DND-41 (cell line): ENCODE measurements around the gene FAM110A.

Source experiments
- EZH2 ChIP-seq: IDR thresholded peaks from 3 replicates; pipeline ENCODE4 v1.6.1; 2012; ENCODE audit warnings: borderline replicate concordance, low read depth, mild to moderate bottlenecking, moderate library complexity, low read length, inconsistent platforms; ENCODE audit not compliant: severe bottlenecking
- TF ChIP-seq, protein P1 (sequence below): IDR thresholded peaks from 2 replicates; pipeline ENCODE4 v1.5.1; 2012; ENCODE audit warnings: borderline replicate concordance, low read length, moderate library complexity, mild to moderate bottlenecking; ENCODE audit not compliant: poor library complexity, severe bottlenecking; ENCODE audit errors: extremely low read depth

DNA sequence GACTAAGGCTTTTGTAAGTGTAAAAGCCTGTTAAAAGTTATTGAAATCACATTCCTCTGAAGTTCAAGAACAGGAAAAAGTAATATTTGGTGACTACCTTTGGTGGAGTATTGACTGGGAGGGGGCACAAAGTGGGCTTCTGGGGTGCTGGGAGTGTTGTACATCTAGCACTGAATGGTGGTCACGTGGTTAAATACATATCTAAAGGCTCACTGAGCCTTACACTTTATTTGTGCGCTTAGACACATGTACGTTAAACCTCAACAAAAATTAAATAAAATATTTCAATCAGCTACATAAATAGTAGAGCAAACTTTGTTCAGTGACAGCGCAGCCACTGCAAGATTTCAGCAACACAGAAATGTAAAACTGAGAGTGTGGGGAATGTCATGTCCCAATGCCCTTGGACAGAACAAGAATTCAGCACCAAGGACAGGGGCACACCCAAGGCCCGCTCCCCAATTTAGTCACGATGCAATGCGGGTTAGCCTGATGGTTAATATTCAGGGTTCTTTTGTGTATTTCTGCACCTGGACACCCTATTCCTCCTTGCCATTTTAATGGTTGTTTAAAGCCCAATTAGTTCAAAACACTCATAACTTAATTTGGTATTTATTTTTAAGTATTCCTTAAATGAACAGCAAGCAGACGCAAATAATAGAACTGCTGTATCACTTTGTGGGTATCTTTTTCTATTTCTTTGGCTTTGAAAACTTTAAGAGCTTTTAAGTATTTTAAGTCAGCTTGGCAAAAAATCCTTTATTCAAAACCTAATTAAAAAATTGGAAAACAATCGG, 45.2 kb downstream of the FAM110A start:
- TF ChIP-seq, protein P1, sequence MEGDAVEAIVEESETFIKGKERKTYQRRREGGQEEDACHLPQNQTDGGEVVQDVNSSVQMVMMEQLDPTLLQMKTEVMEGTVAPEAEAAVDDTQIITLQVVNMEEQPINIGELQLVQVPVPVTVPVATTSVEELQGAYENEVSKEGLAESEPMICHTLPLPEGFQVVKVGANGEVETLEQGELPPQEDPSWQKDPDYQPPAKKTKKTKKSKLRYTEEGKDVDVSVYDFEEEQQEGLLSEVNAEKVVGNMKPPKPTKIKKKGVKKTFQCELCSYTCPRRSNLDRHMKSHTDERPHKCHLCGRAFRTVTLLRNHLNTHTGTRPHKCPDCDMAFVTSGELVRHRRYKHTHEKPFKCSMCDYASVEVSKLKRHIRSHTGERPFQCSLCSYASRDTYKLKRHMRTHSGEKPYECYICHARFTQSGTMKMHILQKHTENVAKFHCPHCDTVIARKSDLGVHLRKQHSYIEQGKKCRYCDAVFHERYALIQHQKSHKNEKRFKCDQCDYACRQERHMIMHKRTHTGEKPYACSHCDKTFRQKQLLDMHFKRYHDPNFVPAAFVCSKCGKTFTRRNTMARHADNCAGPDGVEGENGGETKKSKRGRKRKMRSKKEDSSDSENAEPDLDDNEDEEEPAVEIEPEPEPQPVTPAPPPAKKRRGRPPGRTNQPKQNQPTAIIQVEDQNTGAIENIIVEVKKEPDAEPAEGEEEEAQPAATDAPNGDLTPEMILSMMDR: no peak
- TF ChIP-seq EZH2: no peak
